Activated CD4-positive, alpha-beta T cell treated with anti-CD3 and anti-CD28 coated beads, Interleukin-10, Interleukin-2, amounts not matched to agents 100 ng/mL and 50 ng/mL, durations not matched to agents 16 hours and 8 hours (primary cell): ENCODE results near the gene DCAF8L2.
"Not testable (repeated sequence)": the region's sequence is repeated elsewhere in the genome, so short reads cannot be mapped to it uniquely, and the experiment has no call there.

Source experiments
- DNase-seq: peaks from one replicate; pipeline ENCODE4 v3.0.0-alpha.2; 2020

DCAF8L2 gene

DNA sequence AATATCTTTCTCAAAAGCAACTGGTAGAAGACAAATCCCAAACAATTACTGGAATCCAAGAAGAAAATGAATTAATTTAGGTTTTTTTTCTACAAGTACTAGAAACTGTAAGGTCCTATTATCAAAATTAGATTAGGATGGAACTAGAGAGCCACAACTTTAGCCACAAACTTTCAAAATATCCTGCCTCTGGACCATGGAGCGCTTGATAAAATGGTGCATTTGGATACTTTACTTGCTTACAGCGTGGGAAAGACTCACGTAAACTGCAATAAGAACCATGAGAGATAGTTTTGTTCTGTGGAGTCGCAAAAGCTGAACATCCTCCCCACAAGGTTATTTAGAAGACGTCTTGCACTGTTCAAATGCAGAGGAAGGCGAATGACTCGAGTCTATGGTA, at the start of gene DCAF8L2:
DCAF8L2 (plus strand) TSS at position 301 of the 400 bp plus-strand sequence. CDS start 156,552 bp downstream, outside the sequence.
- no peak for DNase-seq

DNA sequence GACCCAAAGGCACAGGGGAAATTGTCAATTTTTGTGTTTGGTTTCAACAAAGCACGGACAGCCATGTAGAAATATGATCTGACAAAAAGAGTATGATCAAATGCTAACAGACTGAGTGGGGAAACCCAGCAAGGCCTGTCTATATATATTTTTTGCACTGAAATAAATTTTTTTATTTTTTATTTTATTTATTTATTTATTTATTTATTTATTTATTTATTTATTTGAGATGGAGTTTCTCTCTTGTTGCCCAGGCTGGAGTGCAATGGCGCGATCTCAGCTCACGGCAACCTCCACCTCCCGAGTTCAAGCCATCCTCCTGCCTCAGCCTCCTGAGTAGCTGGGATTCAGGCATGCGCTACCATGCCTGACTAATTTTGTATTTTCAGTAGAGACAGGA, 49.0 kb upstream of the DCAF8L2 start:
- DNase-seq, result not testable (repeated sequence)

DNA sequence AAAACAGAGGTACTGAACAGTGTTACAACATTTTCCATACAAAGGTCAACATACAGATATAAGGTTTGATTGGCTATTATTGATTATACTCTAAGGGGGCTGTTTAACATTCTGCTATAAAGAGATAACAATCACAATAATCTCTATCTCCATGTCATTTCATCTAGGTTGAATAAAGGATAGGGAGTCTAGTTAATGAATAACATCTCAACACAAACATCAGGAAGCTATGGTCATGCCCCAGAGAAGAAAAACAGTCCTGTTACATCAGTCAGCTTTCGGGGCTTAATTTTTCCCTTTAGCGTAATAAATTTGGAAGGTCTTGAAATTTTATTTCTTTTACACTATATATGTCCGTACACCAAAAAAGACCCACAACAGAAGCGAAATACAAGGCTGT, 41.5 kb upstream of the DCAF8L2 start:
- DNase-seq, result no peak

DNA sequence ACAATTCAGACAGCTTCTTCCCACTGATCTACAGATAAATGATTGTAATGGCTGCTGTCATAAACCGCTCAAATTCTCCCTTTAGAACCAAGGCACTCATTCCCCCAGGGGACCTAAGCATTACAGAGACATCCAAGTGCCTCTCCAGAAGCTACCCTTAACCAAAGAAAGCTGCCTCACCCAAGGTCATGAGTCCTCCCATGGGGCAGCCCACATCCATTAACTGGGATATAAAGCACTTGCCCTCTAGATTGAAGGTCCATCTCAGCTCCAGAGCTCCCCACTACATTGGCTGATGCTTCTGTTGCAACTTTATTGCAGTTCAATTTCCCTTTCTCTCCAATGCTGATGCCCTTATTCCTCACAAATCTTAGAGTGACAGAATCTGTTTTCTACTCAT, 40.5 kb upstream of the DCAF8L2 start:
- DNase-seq, result no peak

DNA sequence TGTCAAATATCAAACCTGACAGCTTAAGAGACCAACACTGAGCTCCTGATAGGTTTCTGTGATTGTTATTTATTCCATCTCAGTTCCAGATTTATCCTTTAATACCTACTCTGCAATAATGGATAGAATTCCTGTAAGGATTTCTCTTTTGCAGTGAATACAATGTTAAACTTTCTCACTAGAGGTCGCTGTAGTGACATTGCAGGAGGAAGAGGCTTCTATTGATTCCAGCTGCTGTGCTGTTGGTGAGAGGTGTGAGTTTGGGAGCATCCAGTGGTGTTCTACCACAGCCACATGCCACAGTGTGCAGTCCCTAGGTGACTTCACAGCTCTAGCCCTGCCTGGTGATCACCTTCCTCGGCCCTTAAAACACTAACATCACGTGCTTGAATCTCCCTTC, 34.6 kb upstream of the DCAF8L2 start:
- DNase-seq, result peak; percentile 2

- DNase-seq, result no peak
Observed at GRCh38 chrX:27565992-27566391, 24.2 kb upstream of the DCAF8L2 start.

GRCh38 chrX:27571164-27571563, 19.0 kb upstream of the DCAF8L2 start:
- DNase-seq, result no peak

DNA sequence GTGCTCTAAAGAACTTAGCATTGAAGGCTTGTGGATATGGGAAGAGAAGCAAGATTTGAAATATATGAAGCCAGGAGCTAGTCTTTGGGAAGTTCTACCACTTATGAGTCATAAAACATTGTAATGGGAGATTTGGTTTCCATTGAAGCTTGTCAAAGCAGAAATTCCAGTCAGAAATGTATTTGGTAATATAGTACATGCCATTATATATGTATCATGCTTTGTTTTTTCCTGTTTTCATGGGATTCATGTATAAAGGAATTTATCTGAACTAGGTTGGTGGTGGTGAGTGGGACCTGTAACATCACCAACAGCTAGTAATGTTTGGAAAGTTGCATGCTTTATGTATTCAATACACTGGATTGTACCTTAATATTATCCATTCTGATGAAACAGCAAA, 14.6 kb upstream of the DCAF8L2 start:
- no peak for DNase-seq

DNA sequence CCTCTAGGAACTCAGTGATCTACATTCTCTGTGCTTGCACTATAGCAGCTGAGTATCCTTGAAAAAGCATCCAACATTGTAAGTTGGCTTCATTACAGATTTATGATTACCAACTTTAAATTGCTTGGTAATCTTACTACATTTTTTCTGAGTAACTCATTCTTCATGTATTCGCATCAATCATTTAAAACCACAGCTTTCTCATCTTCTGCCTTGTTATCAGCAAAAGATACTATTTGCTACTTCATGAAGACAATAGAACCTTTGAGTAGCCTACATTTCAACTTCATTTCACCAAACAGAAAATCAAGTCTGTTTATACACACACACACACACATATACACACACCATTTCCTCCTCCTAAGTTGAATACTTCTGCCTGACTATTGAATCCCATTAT, 6.2 kb upstream of the DCAF8L2 start:
- DNase-seq, result no peak

- no peak for DNase-seq
Observed at GRCh38 chrX:27591938-27592337, 1.8 kb downstream of the DCAF8L2 start.

DNA sequence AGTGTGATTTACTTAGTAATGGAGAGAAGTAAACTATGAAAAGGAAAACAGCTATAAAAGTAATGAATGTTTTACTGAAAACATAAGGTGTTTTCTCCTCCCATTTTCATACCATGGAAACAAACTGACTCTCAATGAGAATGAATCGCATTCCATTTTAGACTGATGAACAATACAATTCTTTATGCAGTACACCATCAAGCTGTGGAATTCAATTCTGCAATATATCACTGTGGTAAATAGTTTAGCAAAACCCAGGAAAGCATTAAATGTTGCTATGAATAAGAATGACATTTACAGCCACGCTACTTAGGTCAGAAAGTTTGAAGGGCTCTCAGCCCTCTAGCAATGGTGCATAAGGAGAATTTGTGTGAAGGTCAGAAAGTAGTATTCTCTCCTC, 7.4 kb downstream of the DCAF8L2 start:
- DNase-seq, result no peak

DNA sequence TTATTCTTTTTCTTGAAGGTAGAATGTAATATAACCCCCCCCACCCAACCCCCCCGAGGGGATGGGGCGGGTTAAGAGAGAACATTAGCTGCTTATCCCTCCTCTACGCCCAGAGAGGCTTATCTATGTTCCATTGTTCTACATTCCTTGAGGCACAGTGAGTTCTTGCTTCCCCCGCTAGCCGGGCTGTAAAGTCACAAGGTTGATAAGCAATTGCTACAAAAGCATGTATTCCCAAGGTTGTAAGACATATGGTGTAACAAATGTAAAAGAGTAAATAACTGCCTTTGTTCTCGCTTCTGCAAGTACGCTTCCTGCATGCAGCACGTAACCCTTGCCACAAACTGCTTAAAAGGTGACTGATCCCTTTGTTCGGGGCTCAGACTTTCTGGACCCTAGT, 8.2 kb downstream of the DCAF8L2 start:
- DNase-seq, result no peak

GRCh38 chrX:27599928-27600327, 9.8 kb downstream of the DCAF8L2 start:
- no peak for DNase-seq

DNA sequence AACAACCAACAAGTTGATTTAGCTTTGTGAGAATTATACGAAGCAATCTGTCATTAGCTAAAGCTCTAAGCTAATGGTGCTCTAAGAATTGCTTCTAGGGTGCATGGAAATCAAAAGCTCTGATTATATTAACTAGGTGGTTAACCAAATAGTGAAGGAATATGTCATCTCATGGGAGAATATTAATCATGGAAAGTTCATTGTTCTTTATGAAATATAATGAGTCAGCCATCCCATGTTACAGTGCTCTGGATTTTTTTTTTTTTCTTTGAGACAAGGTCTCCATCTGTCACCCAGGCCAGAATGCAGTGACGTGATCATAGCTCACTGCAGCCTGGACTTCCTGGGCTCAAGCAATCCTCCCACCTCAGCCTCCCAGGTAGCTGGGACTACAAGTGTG, 10.5 kb downstream of the DCAF8L2 start:
- DNase-seq, result no peak

DNA sequence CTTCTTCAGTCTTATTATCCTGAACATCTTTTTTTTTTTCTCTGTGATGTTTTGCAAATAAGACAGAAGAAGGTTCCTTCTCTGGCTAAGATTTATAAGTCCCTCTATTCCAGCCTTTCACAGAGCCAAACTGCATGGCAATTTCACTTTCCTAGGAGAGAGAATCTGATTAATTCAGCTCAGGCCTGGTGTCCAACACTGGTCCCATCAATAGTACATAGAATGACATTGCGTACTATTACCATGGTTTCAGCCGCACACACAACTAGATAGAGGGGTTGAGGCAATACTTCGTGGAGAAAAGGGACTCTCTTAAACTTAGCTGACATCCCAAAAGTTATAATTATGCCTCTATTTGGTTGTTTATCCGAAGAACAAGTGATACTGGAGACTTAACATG, 18.5 kb downstream of the DCAF8L2 start:
- DNase-seq, result no peak

DNA sequence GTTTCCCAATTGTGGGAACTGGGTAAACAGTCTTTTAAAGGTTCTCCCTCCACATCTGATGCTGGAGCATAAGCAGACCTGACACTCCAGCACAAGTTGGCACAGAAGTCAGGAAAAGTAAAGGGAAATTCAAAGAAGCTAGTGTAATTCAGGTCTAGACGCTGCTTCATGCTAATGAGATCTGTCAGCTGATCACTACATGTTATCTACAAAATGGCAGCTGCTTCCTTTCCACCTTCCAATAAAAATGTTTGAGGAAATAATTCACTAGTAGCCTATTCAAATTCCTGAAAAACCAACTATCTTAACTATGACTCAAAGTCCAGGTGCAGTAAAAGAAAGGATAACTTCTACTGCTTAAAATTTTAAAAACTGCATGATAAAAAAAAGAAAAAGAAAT, 29.3 kb downstream of the DCAF8L2 start:
- no peak for DNase-seq

DNA sequence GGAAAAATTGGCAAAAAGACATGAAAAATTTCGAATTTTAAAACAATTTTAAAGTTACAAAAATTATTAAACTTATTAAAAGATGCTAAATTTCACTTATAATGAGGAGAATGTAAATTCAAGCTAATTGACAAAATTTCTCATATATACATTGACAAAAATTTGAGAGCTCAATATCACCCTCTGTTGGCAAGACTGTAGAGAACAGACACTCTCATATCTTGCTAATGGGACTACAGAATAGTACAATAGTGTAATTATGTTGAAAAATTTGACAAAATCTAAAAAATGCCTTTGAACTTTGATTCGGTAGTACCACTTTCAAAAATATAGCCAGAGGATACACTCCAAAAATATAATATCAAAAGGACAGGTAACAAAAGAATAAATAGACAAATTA, 29.8 kb downstream of the DCAF8L2 start:
- DNase-seq, result peak; percentile 10

GRCh38 chrX:27622883-27623282, 32.7 kb downstream of the DCAF8L2 start:
- no peak for DNase-seq

- DNase-seq, result no peak
Observed at GRCh38 chrX:27626066-27626465, 35.9 kb downstream of the DCAF8L2 start.

- no peak for DNase-seq
Observed at GRCh38 chrX:27633328-27633727, 43.2 kb downstream of the DCAF8L2 start.

- DNase-seq, result no peak
Observed at GRCh38 chrX:27656581-27656980, 66.4 kb downstream of the DCAF8L2 start.

DNA sequence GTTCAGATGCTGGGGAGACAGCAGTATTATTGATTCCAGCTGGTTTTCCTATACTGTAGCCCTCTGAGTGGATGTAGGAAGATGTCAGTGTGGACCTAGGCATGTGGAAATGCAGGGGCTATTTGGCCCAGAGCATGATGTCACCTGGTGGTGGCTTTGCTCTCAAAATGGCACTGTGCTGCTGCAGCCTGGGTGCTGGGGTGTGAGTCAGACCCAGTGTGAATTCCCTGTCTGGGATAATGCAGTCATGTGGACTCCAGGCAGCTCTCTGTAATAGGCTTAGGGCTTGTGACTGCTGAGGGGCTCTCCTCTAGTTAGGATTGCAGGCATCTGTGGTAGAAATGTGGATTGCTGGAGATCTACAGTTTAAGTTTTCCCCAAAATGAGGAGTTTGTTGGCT, 70.7 kb downstream of the DCAF8L2 start:
- DNase-seq, result no peak

GRCh38 chrX:27671234-27671633, 81.1 kb downstream of the DCAF8L2 start:
- no peak for DNase-seq

GRCh38 chrX:27674491-27674890, 84.3 kb downstream of the DCAF8L2 start:
- no peak for DNase-seq

- no peak for DNase-seq
Observed at GRCh38 chrX:27675493-27675892, 85.3 kb downstream of the DCAF8L2 start.

DNA sequence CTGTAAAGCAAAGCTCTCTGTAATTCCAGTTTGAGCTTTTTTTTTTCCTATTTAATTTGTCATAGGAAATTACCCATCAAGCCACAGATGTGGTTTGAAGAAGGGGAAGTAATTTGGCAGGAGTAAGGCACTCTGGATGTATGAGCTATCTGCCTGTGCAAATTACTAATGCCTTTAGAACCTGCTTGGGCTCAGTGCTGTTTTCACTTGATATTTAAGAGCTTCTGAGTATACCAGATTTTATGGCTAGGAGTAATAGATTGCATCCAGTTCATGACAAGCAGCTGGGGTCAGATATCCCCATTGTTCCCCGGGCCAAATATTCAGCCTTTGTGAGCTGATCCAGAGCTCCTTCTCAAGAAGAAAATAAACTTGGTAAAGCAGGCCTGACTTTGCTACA, 89.1 kb downstream of the DCAF8L2 start:
- DNase-seq, result no peak
